A673 (cell line): ENCODE results near the gene POLR3A. TPM values are rescaled to one million over a fixed set of nuclear protein-coding genes. Genes with fewer than 3 reads are reported as not detected.
"Not testable (repeated sequence)": the region's sequence is repeated elsewhere in the genome, so short reads cannot be mapped to it uniquely, and the experiment has no call there.

Experiments
- BruUV-seq: library from RNA; stranded (reverse); fragments of 400-500 nt; replicated peaks from 2 replicates; lab custom pipeline; 2021; lab: Mats Ljungman, UMichigan
- CTCF ChIA-PET: fragments of 300-600 bp; sonication (Branson Sonifier 250); formaldehyde crosslinking; loops from one replicate; lab custom pipeline; 2022; ENCODE audit warnings: antibody characterized with exemption; lab: Charles Lee
- POLR2A ChIA-PET: fragments of 300-600 bp; sonication (Branson Sonifier 250); formaldehyde crosslinking; loops from one replicate; lab custom pipeline; 2022; ENCODE audit warnings: antibody characterized with exemption; ENCODE audit not compliant: low non-redundant PET; lab: Charles Lee
- DNase-seq: peaks from one replicate; pipeline ENCODE4 v3.0.0-alpha.2; 2015; ENCODE audit warnings: low spot score
- H3K27ac ChIP-seq: fragments of 200-600 bp; sonication (generic); 2 replicates; pipeline ENCODE4 v1.5.1; 2016; ENCODE audit warnings: mixed run types, low read depth, mild to moderate bottlenecking, mixed read lengths, antibody characterized with exemption, low read length; ENCODE audit not compliant: poor library complexity, severe bottlenecking
- H3K27me3 ChIP-seq: fragments of 200-600 bp; sonication (generic); replicated peaks from 2 replicates; pipeline ENCODE4 v1.6.1; 2017; ENCODE audit warnings: mixed run types, low read depth, mild to moderate bottlenecking, mixed read lengths, antibody characterized with exemption, low read length; ENCODE audit not compliant: insufficient read depth, poor library complexity
- H3K36me3 ChIP-seq: fragments of 200-600 bp; sonication (generic); 2 replicates; pipeline ENCODE4 v1.6.1; 2016; ENCODE audit warnings: mixed run types, mild to moderate bottlenecking, mixed read lengths, antibody characterized with exemption, low read length; ENCODE audit not compliant: insufficient read depth, poor library complexity, severe bottlenecking
- H3K4me1 ChIP-seq: fragments of 200-600 bp; sonication (generic); 2 replicates; pipeline ENCODE4 v1.6.1; 2017; ENCODE audit warnings: mixed run types, mild to moderate bottlenecking, mixed read lengths, antibody characterized with exemption, low read length; ENCODE audit not compliant: insufficient read depth, poor library complexity, severe bottlenecking
- H3K4me3 ChIP-seq: fragments of 200-600 bp; sonication (generic); 2 replicates; pipeline ENCODE4 v1.5.1; 2016; ENCODE audit warnings: low read depth, mixed run types, mild to moderate bottlenecking, mixed read lengths, low read length; ENCODE audit not compliant: poor library complexity, severe bottlenecking
- H3K9me3 ChIP-seq: fragments of 200-600 bp; sonication (generic); 2 replicates; pipeline ENCODE4 v1.6.1; 2016; ENCODE audit warnings: mixed run types, low read depth, mild to moderate bottlenecking, mixed read lengths, antibody characterized with exemption, low read length; ENCODE audit not compliant: poor library complexity, severe bottlenecking
- CTCF ChIP-seq: fragments of 300-800, 200-600 bp; sonication (generic); conservative IDR thresholded peaks from 2 replicates; pipeline ENCODE4 v1.5.1; 2017; ENCODE audit warnings: low read depth, mild to moderate bottlenecking, antibody characterized with exemption, low read length, moderate library complexity, mixed read lengths
- EZH2 ChIP-seq: fragments of 200-600 bp; sonication (generic); IDR thresholded peaks from 2 replicates; pipeline ENCODE4 v1.6.1; 2017; ENCODE audit warnings: borderline replicate concordance, low read depth, mild to moderate bottlenecking, mixed read lengths, antibody characterized with exemption, low read length; ENCODE audit not compliant: poor library complexity, severe bottlenecking
- intact Hi-C: fragments of 100-400 bp; cut with micrococcal nuclease; formaldehyde crosslinking; loops from one replicate; pipeline ENCODE4 v1.10.0; 2022; ENCODE audit not compliant: unreplicated experiment
- total RNA-seq: library from RNA; stranded (reverse); gene quantifications from 2 replicates; pipeline ENCODE4 v1.2.3, GENCODE V29; 2021

Gene POLR3A
- total RNA-seq, 1 experiment from 2014 or later = 27.8 TPM

- ChIA-PET CTCF (no interaction called here), POLR2A (no interaction called here)
- no peaks in the 10 kb centered on the region for H3K27me3 ChIP-seq
- TF ChIP-seq CTCF (no peak), EZH2 (no peak)
- no TSS peak for BruUV-seq
- H3K27ac ChIP-seq = no peak overlapping the region
- H3K4me1 ChIP-seq = no peaks in the 10 kb centered on the region
- no peaks in the 10 kb centered on the region for H3K9me3 ChIP-seq
- DNase-seq = no peak
- intact Hi-C loops = no loop called here
- H3K36me3 ChIP-seq = no peaks in the 10 kb centered on the region
- H3K4me3 ChIP-seq = no peak overlapping the region
Observed at GRCh38 chr10:78065611-78066010, 36.3 kb upstream of the POLR3A start.

GRCh38 chr10:78064919-78065318 lies 35.6 kb upstream of the POLR3A start:
- H3K4me3 ChIP-seq, H3K36me3 ChIP-seq, DNase-seq, H3K27me3 ChIP-seq, H3K9me3 ChIP-seq, H3K27ac ChIP-seq, BruUV-seq, H3K4me1 ChIP-seq, CTCF ChIA-PET, intact Hi-C loops: not testable (repeated sequence)
- POLR2A ChIA-PET = interaction anchor here (0.7 kb wide), 1 partner anchor 1104 kb away, joined by 6 read pairs; no protein-coding TSS in a partner anchor

- Histone ChIP-seq H3K4me3 (no peak overlapping the region), H3K9me3 (no peaks in the 10 kb centered on the region), H3K27me3 (no peaks in the 10 kb centered on the region), H3K36me3 (no peaks in the 10 kb centered on the region), H3K4me1 (no peaks in the 10 kb centered on the region), H3K27ac (no peak overlapping the region)
- CTCF ChIA-PET = no interaction called here
- POLR2A ChIA-PET = interaction anchor here (0.6 kb wide), 1 partner anchor 47 kb away, joined by 5 read pairs; no protein-coding TSS in a partner anchor
- intact Hi-C loops = no loop called here
- TF ChIP-seq CTCF (no peak), EZH2 (no peak)
- no peak for DNase-seq
- no TSS peak for BruUV-seq
Observed at GRCh38 chr10:78063236-78063635, 33.9 kb upstream of the POLR3A start.

- Histone ChIP-seq H3K27me3 (no peaks in the 10 kb centered on the region), H3K27ac (no peak overlapping the region), H3K4me3 (no peak overlapping the region), H3K9me3 (no peaks in the 10 kb centered on the region), H3K36me3 (no peaks in the 10 kb centered on the region), H3K4me1 (no peaks in the 10 kb centered on the region)
- no peak for TF ChIP-seq EZH2
- no peak for TF ChIP-seq CTCF
- no peak for DNase-seq
- intact Hi-C loops = no loop called here
- POLR2A ChIA-PET = no interaction called here
- CTCF ChIA-PET = no interaction called here
- BruUV-seq = no TSS peak
Observed at GRCh38 chr10:78062296-78062695, 33.0 kb upstream of the POLR3A start.
